HEK293T (cell line): ENCODE results near the gene CRTAP.

ENCODE experiments used
- ELF4 ChIP-seq: fragments of 450-650 bp; IDR thresholded peaks from 2 replicates; pipeline ENCODE4 v1.6.1; 2017; ENCODE audit warnings: antibody characterized with exemption
- FOXA1 ChIP-seq: fragments of 450-650 bp; IDR thresholded peaks from 2 replicates; pipeline ENCODE4 v1.6.1; 2016; ENCODE audit warnings: mild to moderate bottlenecking
- FOXK2 ChIP-seq: fragments of 450-650 bp; IDR thresholded peaks from 2 replicates; pipeline ENCODE4 v1.6.1; 2016; ENCODE audit warnings: mild to moderate bottlenecking
- L3MBTL2 ChIP-seq: fragments of 450-650 bp; conservative IDR thresholded peaks from 2 replicates; pipeline ENCODE4 v1.6.1; 2016; ENCODE audit warnings: mild to moderate bottlenecking
- TARDBP ChIP-seq: fragments of 450-650 bp; IDR thresholded peaks from 2 replicates; pipeline ENCODE4 v1.6.1; 2016

GRCh38 chr3:33159981-33160380, 46.2 kb downstream of the CRTAP start:
- TF ChIP-seq FOXA1 (no peak), FOXK2 (no peak), ELF4 (no peak), TARDBP (no peak), L3MBTL2 (no peak)
